NCI-H187 (cell line): Measurements from ENCODE around the gene ARRDC3.
"Not testable (repeated sequence)": the region's sequence is repeated elsewhere in the genome, so short reads cannot be mapped to it uniquely, and the experiment has no call there.

ENCODE experiments used
- DNase-seq, 2 experiments: peaks; one replicate each; lab custom pipeline; 2025; lab: John Stamatoyannopoulos, UW

The ARRDC3 gene

GRCh38 chr5:91383027-91383955, at the start of gene ARRDC3:
Gene ARRDC3 (minus strand): TSS chr5:91383317. CDS start chr5:91383092, 225 bp downstream.
- DNase-seq, result peak; percentile 87 to 92

GRCh38 chr5:91430949-91431348, 47.8 kb upstream of the ARRDC3 start:
- DNase-seq, result no peak

- no peak for DNase-seq
Observed at GRCh38 chr5:91424638-91425436, 41.7 kb upstream of the ARRDC3 start.

GRCh38 chr5:91423871-91424270, 40.8 kb upstream of the ARRDC3 start:
- no peak for DNase-seq

- no peak for DNase-seq
Observed at GRCh38 chr5:91420879-91421278, 37.8 kb upstream of the ARRDC3 start.

- peak in 1 of 2 experiments; percentile 35 for DNase-seq
Observed at GRCh38 chr5:91419571-91420537, 36.7 kb upstream of the ARRDC3 start.

- no peak for DNase-seq
Observed at GRCh38 chr5:91419136-91419535, 36.0 kb upstream of the ARRDC3 start.

- DNase-seq, result no peak
Observed at GRCh38 chr5:91418158-91418557, 35.0 kb upstream of the ARRDC3 start.

GRCh38 chr5:91417219-91417618, 34.1 kb upstream of the ARRDC3 start:
- no peak for DNase-seq

GRCh38 chr5:91416491-91416890, 33.4 kb upstream of the ARRDC3 start:
- DNase-seq, result no peak

- no peak for DNase-seq
Observed at GRCh38 chr5:91409304-91409703, 26.2 kb upstream of the ARRDC3 start.

GRCh38 chr5:91408710-91409109, 25.6 kb upstream of the ARRDC3 start:
- DNase-seq, result no peak

- no peak for DNase-seq
Observed at GRCh38 chr5:91407204-91407603, 24.1 kb upstream of the ARRDC3 start.

- no peak for DNase-seq
Observed at GRCh38 chr5:91403438-91403837, 20.3 kb upstream of the ARRDC3 start.

- no peak for DNase-seq
Observed at GRCh38 chr5:91401175-91401574, 18.1 kb upstream of the ARRDC3 start.

- DNase-seq, result no peak
Observed at GRCh38 chr5:91397791-91398190, 14.7 kb upstream of the ARRDC3 start.

- DNase-seq, result no peak
Observed at GRCh38 chr5:91390268-91390667, 7.2 kb upstream of the ARRDC3 start.

- not testable (repeated sequence) for DNase-seq
Observed at GRCh38 chr5:91389555-91389954, 6.4 kb upstream of the ARRDC3 start.

GRCh38 chr5:91388362-91388761, 5.2 kb upstream of the ARRDC3 start:
- no peak for DNase-seq

GRCh38 chr5:91386120-91386519, 3.0 kb upstream of the ARRDC3 start:
- no peak for DNase-seq

GRCh38 chr5:91385596-91385995, 2.5 kb upstream of the ARRDC3 start:
- DNase-seq, result not testable (repeated sequence)
